OCI-LY3 (cell line): Measurements from ENCODE around the gene EVX2.

ENCODE experiments used
- H2AFZ ChIP-seq: fragments of 200-600, 300-600 bp; shearing (Covaris generic); 2 replicates; pipeline ENCODE4 v1.6.0; 2014; ENCODE audit warnings: antibody characterized with exemption, low read depth, low read length
- H3K27ac ChIP-seq: fragments of 200-600, 300-600 bp; sonication (generic); 2 replicates; pipeline ENCODE4 v1.5.1; 2014; ENCODE audit warnings: mild to moderate bottlenecking, low read length, moderate library complexity, mixed read lengths
- H3K27me3 ChIP-seq: fragments of 200-600, 300-600 bp; sonication (generic); 2 replicates; pipeline ENCODE4 v1.6.1; 2014; ENCODE audit warnings: low read depth, low read length, mixed read lengths
- H3K36me3 ChIP-seq: fragments of 200-600, 300-600 bp; sonication (generic); replicated peaks from 2 replicates; pipeline ENCODE3; 2014; ENCODE audit warnings: low read depth, low read length, mixed read lengths
- H3K4me1 ChIP-seq: fragments of 300-600, 200-600 bp; sonication (generic); 2 replicates; pipeline ENCODE4 v1.6.1; 2014; ENCODE audit warnings: low read length, mixed read lengths
- H3K4me2 ChIP-seq: fragments of 200-600, 300-600 bp; sonication (generic); 2 replicates; pipeline ENCODE4 v1.6.1; 2014; ENCODE audit warnings: low read length, mixed read lengths
- H3K4me3 ChIP-seq: fragments of 300-600, 200-600 bp; sonication (generic); 2 replicates; pipeline ENCODE4 v1.5.1; 2014; ENCODE audit warnings: antibody characterized with exemption, mild to moderate bottlenecking, low read length, moderate library complexity
- H3K79me2 ChIP-seq: fragments of 300-600, 200-600 bp; shearing (Covaris generic); 2 replicates; pipeline ENCODE4 v1.6.1; 2014; ENCODE audit warnings: mild to moderate bottlenecking, low read length, mixed read lengths
- H3K9ac ChIP-seq: fragments of 300-600, 200-600 bp; shearing (Covaris generic); 2 replicates; pipeline ENCODE4 v1.6.0; 2014; ENCODE audit warnings: mild to moderate bottlenecking, low read length, moderate library complexity
- H3K9me3 ChIP-seq: fragments of 200-600, 300-600 bp; shearing (Covaris generic); 2 replicates; pipeline ENCODE4 v1.6.1; 2014; ENCODE audit warnings: low read length, mixed read lengths; ENCODE audit not compliant: insufficient read depth
- H4K20me1 ChIP-seq: fragments of 200-600, 300-600 bp; sonication (generic); 2 replicates; pipeline ENCODE4 v1.6.1; 2016; ENCODE audit warnings: low read length, mixed read lengths; ENCODE audit not compliant: insufficient read depth
- EZH2phosphoT487 ChIP-seq: fragments of 200-600 bp; shearing (Covaris generic); IDR thresholded peaks from 2 replicates; pipeline ENCODE4 v1.6.1; 2018; ENCODE audit warnings: antibody characterized with exemption, mixed run types, low read depth
- TF ChIP-seq, protein P1 (sequence below): fragments of 200-600, 300-600 bp; sonication (generic); IDR thresholded peaks from 2 replicates; pipeline ENCODE4 v1.5.1; 2014; ENCODE audit warnings: antibody characterized with exemption, low read length, low read depth

EVX2 gene

DNA sequence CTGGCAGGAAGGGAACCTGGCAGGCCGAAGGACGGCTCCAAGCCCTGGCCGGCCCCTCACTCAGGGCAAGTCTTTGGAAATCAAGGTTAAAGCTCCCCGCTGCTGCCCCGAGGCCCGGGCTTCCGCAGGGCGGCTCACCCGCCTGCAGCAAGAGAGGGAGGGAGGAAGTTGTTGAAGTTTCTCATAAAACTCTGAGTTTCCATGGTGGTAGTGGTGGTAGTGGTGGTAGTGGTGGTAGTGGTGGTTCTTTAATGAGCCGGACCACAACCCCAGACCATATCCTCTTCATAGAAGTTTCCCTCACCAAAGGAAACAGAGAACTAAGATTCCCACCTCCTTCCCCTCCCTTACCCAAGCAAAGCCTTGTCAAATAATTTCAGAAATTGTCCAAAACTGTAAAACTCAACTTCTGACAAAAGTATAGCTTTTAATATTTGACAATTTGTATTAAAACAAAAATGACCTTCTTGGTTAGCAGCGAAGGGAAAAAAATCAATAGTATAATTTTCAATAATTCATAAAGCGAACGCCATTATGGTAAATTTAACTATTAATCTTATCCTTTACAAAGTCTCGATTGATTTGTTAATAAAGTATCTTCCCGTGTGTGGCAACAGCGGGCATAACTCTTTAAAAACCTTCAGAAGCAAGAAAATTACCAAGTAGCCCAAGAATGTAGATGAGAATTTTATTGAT, 31.3 kb upstream of the EVX2 start:
- no peak overlapping the region for H3K27ac ChIP-seq
- H4K20me1 ChIP-seq, result no peaks in the 10 kb centered on the region
- H3K36me3 ChIP-seq, result no peaks in the 10 kb centered on the region
- H2AFZ ChIP-seq, result no peak overlapping the region
- peaks cover 8% of the 10 kb centered on the region for H3K4me1 ChIP-seq
- H3K9me3 ChIP-seq, result no peaks in the 10 kb centered on the region
- H3K4me3 ChIP-seq, result no peak overlapping the region
- TF ChIP-seq EZH2phosphoT487, result no peak
- TF ChIP-seq, protein P1, sequence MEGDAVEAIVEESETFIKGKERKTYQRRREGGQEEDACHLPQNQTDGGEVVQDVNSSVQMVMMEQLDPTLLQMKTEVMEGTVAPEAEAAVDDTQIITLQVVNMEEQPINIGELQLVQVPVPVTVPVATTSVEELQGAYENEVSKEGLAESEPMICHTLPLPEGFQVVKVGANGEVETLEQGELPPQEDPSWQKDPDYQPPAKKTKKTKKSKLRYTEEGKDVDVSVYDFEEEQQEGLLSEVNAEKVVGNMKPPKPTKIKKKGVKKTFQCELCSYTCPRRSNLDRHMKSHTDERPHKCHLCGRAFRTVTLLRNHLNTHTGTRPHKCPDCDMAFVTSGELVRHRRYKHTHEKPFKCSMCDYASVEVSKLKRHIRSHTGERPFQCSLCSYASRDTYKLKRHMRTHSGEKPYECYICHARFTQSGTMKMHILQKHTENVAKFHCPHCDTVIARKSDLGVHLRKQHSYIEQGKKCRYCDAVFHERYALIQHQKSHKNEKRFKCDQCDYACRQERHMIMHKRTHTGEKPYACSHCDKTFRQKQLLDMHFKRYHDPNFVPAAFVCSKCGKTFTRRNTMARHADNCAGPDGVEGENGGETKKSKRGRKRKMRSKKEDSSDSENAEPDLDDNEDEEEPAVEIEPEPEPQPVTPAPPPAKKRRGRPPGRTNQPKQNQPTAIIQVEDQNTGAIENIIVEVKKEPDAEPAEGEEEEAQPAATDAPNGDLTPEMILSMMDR, result no peak
- no peaks in the 10 kb centered on the region for H3K79me2 ChIP-seq
- H3K9ac ChIP-seq, result no peak overlapping the region
- no peaks in the 10 kb centered on the region for H3K27me3 ChIP-seq
- no peak overlapping the region for H3K4me2 ChIP-seq

DNA sequence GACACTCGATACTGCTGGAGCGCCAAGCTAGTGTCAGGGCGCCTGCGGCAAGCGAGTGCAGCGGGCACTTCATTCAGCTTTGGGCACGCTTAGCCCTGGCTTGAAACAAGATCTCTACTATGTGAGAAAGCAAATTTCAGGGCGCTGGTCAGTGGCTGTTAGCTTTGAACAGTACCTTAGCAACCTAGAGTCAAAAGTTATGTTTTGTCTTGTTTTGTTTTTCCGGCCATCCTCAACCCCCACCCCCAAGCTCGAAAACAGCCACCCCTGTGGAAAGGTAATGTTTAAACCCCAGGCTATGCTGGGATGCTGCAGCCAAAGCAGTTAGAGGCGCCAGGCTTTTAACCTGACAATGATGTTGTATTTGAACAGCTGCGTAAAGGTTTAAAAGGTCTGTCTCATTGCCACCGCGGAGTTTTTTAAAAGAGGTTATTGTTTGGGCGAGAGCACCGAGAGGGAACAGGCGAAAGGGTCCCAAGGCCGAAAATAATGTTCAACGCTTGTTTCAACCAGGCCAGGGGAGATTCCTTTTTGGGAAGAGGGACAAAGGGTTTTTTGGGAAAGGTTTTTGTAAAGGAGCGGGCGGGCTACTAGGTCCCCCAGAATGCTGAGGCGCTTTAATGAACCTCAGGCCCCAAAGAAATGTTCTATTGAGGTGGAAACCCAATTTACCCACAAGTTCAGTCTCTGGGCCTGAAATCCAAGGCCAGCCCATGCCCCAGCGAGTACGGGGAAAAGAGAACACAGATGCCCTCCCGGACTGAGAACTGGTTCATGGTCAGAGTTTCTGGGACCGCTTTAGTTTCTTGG, 30.6 kb upstream of the EVX2 start:
- Histone ChIP-seq H3K36me3 (no peaks in the 10 kb centered on the region), H3K9ac (no peak overlapping the region), H3K27ac (no peak overlapping the region), H3K9me3 (no peaks in the 10 kb centered on the region), H2AFZ (no peak overlapping the region), H3K4me1 (peaks cover 14% of the 10 kb centered on the region), H3K4me3 (no peak overlapping the region), H3K27me3 (no peaks in the 10 kb centered on the region), H3K4me2 (no peak overlapping the region), H3K79me2 (no peaks in the 10 kb centered on the region), H4K20me1 (no peaks in the 10 kb centered on the region)
- TF ChIP-seq, protein P1, result no peak
- TF ChIP-seq EZH2phosphoT487, result no peak

DNA sequence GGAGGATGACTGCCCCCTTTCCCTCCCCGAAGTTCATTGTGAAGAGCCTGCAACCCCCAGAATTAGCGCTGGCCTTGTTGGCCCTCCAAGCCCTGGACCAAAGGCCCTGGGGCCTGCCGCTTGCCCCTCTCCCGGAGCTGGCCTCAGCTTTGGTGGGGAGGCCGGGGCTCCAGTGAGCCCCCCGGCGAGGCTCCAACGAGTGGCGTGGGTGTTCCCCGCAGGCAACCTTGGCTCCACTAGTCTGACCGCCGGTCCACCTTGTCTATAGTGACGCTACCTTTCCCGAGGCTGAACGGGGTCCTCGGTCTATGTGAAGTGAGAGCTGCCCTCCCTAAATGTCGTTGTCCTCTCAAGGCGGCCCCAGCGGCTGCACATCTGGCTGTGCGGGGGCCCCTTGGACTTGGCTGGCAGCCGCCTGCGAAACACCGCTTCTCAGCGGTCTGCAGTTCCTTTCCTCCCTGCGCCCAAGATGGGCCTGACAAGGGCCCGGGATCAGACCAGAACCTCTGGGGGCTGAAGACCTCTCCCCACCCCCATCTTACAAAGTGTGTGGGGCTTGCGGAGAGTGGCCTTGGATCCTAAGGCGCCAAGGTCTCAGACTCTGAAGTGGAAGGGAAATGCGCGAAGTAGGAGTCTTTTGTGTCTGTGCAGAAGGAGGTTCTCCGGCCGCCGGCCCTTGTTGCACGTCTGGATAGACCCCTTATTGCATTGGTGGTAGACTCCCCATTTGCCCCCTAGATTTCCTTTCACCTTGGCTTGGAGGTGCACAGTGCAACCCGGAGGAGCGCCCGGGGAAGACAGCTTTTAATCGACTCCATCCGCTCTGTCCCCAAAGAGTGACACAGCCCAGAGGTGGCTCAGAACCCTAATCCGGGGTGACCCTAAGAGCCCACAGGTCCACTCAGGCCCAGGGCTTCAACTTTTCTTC, 28.9 kb upstream of the EVX2 start:
- Histone ChIP-seq H3K27me3 (no peaks in the 10 kb centered on the region), H3K36me3 (no peaks in the 10 kb centered on the region), H3K9ac (no peak overlapping the region), H3K4me2 (no peak overlapping the region), H3K4me3 (no peak overlapping the region), H2AFZ (no peak overlapping the region), H3K9me3 (no peaks in the 10 kb centered on the region), H4K20me1 (no peaks in the 10 kb centered on the region), H3K27ac (no peak overlapping the region), H3K79me2 (no peaks in the 10 kb centered on the region), H3K4me1 (peaks cover 14% of the 10 kb centered on the region)
- no peak for TF ChIP-seq EZH2phosphoT487
- TF ChIP-seq, protein P1, result no peak
